ENCODE results near the gene LUC7L2.
"Not testable (repeated sequence)": the region's sequence is repeated elsewhere in the genome, so short reads cannot be mapped to it uniquely, and the experiment has no call there.

LUC7L2 gene

GRCh38 chr7:139426258-139427028, 66.7 kb downstream of the LUC7L2 start:
- Histone ChIP-seq H3K4me2 (ENCODE audit: insufficient read depth, low read length) (no peak overlapping the region), H3K4me3 (ENCODE audit: low read depth in 1 of 2, low read length in 2 of 2) (no peak overlapping the region), H3K36me3 (ENCODE audit: insufficient read depth, low read length) (peaks cover 42% of the 10 kb centered on the region), H3K79me2 (ENCODE audit: insufficient read depth, low read length) (peaks cover 9% of the 10 kb centered on the region), H4K20me1 (ENCODE audit: insufficient read depth, low read length) (peaks cover 3% of the 10 kb centered on the region; the same call in 1 of the 2 replicates), H3K27me3 (ENCODE audit: insufficient read depth, low read length, poor library complexity) (no peaks in the 10 kb centered on the region), H3K4me1 (ENCODE audit: insufficient read depth, low read length) (no peaks in the 10 kb centered on the region), H3K27ac (ENCODE audit: low read length) (no peak overlapping the region), H3K9ac (ENCODE audit: low read depth, low read length) (no peak overlapping the region), H2AFZ (ENCODE audit: low read depth, low read length) (no peak overlapping the region), H3K9me3 (ENCODE audit: insufficient read depth, low read length, severe bottlenecking) (no peaks in the 10 kb centered on the region)
- ATAC-seq (ENCODE audit: insufficient read depth, low read depth) (no peak), DNase-seq (no peak)
- TF ChIP-seq CTCF (IDR thresholded peaks at IDR 0.05; ENCODE audit: borderline replicate concordance, extremely low read depth, low read length, poor library complexity, severe bottlenecking) (no peak), EZH2 (IDR thresholded peaks at IDR 0.05; ENCODE audit: borderline replicate concordance, low read depth, low read length, severe bottlenecking) (no peak)

GRCh38 chr7:139427029-139427420, 67.3 kb downstream of the LUC7L2 start:
- H3K27ac ChIP-seq (ENCODE audit: low read length) = no peak overlapping the region
- no peaks in the 10 kb centered on the region for H3K4me1 ChIP-seq (ENCODE audit: insufficient read depth, low read length)
- ATAC-seq (ENCODE audit: insufficient read depth, low read depth) (peak; percentile 17; the same call in 1 of the 3 replicates), DNase-seq (no peak)
- H3K79me2 ChIP-seq (ENCODE audit: insufficient read depth, low read length) = peaks cover 9% of the 10 kb centered on the region
- no peak overlapping the region for H3K4me3 ChIP-seq (ENCODE audit: low read depth in 1 of 2, low read length in 2 of 2)
- H3K9ac ChIP-seq (ENCODE audit: low read depth, low read length) = no peak overlapping the region
- no peaks in the 10 kb centered on the region for H3K9me3 ChIP-seq (ENCODE audit: insufficient read depth, low read length, severe bottlenecking)
- H2AFZ ChIP-seq (ENCODE audit: low read depth, low read length) = no peak overlapping the region
- peaks cover 39% of the 10 kb centered on the region for H3K36me3 ChIP-seq (ENCODE audit: insufficient read depth, low read length)
- no peak for TF ChIP-seq EZH2 (IDR thresholded peaks at IDR 0.05; ENCODE audit: borderline replicate concordance, low read depth, low read length, severe bottlenecking)
- TF ChIP-seq CTCF (IDR thresholded peaks at IDR 0.05; ENCODE audit: borderline replicate concordance, extremely low read depth, low read length, poor library complexity, severe bottlenecking) = no peak
- H3K4me2 ChIP-seq (ENCODE audit: insufficient read depth, low read length) = no peak overlapping the region
- no peaks in the 10 kb centered on the region for H3K27me3 ChIP-seq (ENCODE audit: insufficient read depth, low read length, poor library complexity)
- H4K20me1 ChIP-seq (ENCODE audit: insufficient read depth, low read length) = peaks cover 3% of the 10 kb centered on the region; the same call in 1 of the 2 replicates

GRCh38 chr7:139427788-139428187, 68.1 kb downstream of the LUC7L2 start:
- no peak for DNase-seq
- no peaks in the 10 kb centered on the region for H3K4me1 ChIP-seq (ENCODE audit: insufficient read depth, low read length)
- no peak overlapping the region for H2AFZ ChIP-seq (ENCODE audit: low read depth, low read length)
- H3K9ac ChIP-seq (ENCODE audit: low read depth, low read length) = no peak overlapping the region
- H3K79me2 ChIP-seq (ENCODE audit: insufficient read depth, low read length) = peaks cover 3% of the 10 kb centered on the region; the same call in 1 of the 2 replicates
- H3K9me3 ChIP-seq (ENCODE audit: insufficient read depth, low read length, severe bottlenecking) = no peaks in the 10 kb centered on the region
- no peak for TF ChIP-seq EZH2 (IDR thresholded peaks at IDR 0.05; ENCODE audit: borderline replicate concordance, low read depth, low read length, severe bottlenecking)
- no peak for TF ChIP-seq CTCF (IDR thresholded peaks at IDR 0.05; ENCODE audit: borderline replicate concordance, extremely low read depth, low read length, poor library complexity, severe bottlenecking)
- H3K27me3 ChIP-seq (ENCODE audit: insufficient read depth, low read length, poor library complexity) = no peaks in the 10 kb centered on the region
- no peak overlapping the region for H3K4me3 ChIP-seq (ENCODE audit: low read depth in 1 of 2, low read length in 2 of 2)
- H3K27ac ChIP-seq (ENCODE audit: low read length) = no peak overlapping the region
- H3K36me3 ChIP-seq (ENCODE audit: insufficient read depth, low read length) = peaks cover 38% of the 10 kb centered on the region
- H4K20me1 ChIP-seq (ENCODE audit: insufficient read depth, low read length) = no peaks in the 10 kb centered on the region
- ATAC-seq (ENCODE audit: insufficient read depth, low read depth) = no peak
- no peak overlapping the region for H3K4me2 ChIP-seq (ENCODE audit: insufficient read depth, low read length)

GRCh38 chr7:139429735-139430134, 70.0 kb downstream of the LUC7L2 start:
- DNase-seq; H3K4me1 ChIP-seq (ENCODE audit: insufficient read depth, low read length); H3K9ac ChIP-seq (ENCODE audit: low read depth, low read length); H3K27ac ChIP-seq (ENCODE audit: low read length); H2AFZ ChIP-seq (ENCODE audit: low read depth, low read length); H3K9me3 ChIP-seq (ENCODE audit: insufficient read depth, low read length, severe bottlenecking); H3K27me3 ChIP-seq (ENCODE audit: insufficient read depth, low read length, poor library complexity); H4K20me1 ChIP-seq (ENCODE audit: insufficient read depth, low read length); H3K4me3 ChIP-seq (ENCODE audit: low read depth in 1 of 2, low read length in 2 of 2); H3K4me2 ChIP-seq (ENCODE audit: insufficient read depth, low read length); ATAC-seq (ENCODE audit: insufficient read depth, low read depth); H3K79me2 ChIP-seq (ENCODE audit: insufficient read depth, low read length): not testable (repeated sequence)
- peaks cover 34% of the 10 kb centered on the region; the same call in 1 of the 2 replicates for H3K36me3 ChIP-seq (ENCODE audit: insufficient read depth, low read length)

Data from DND-41 (cell line).